Adipocyte (in vitro differentiated cells): ENCODE data around the gene MDH1B.

Experiments
- DNase-seq: peaks from one replicate; pipeline ENCODE4 v3.0.0-alpha.2; 2015; ENCODE audit warnings: low read depth
- H3K27me3 ChIP-seq: replicated peaks from 2 replicates; pipeline ENCODE4 v1.7.0; 2013; ENCODE audit warnings: mild to moderate bottlenecking, low read length, moderate library complexity; ENCODE audit not compliant: control insufficient read depth, insufficient read depth
- H3K36me3 ChIP-seq: 2 replicates; pipeline ENCODE4 v1.7.0; 2013; ENCODE audit warnings: low read length, mild to moderate bottlenecking, moderate library complexity; ENCODE audit not compliant: control insufficient read depth, insufficient read depth, severe bottlenecking
- H3K4me1 ChIP-seq: 2 replicates; pipeline ENCODE4 v1.7.0; 2013; ENCODE audit warnings: mild to moderate bottlenecking, low read length, moderate library complexity; ENCODE audit not compliant: control insufficient read depth, insufficient read depth
- H3K4me3 ChIP-seq: 2 replicates; pipeline ENCODE4 v1.7.0; 2013; ENCODE audit warnings: mild to moderate bottlenecking, low read length, moderate library complexity
- H3K9ac ChIP-seq: 2 replicates; pipeline ENCODE4 v1.7.0; 2013; ENCODE audit warnings: mild to moderate bottlenecking, low read length, moderate library complexity
- H3K9me3 ChIP-seq: 2 replicates; pipeline ENCODE4 v1.7.0; 2013; ENCODE audit warnings: mild to moderate bottlenecking, low read length, moderate library complexity; ENCODE audit not compliant: control insufficient read depth

MDH1B gene

GRCh38 chr2:206756816-206757215, 8.3 kb downstream of the MDH1B start:
- H3K9me3 ChIP-seq, result no peaks in the 10 kb centered on the region
- H3K27me3 ChIP-seq, result peaks cover 3% of the 10 kb centered on the region
- H3K4me3 ChIP-seq, result no peak overlapping the region
- no peaks in the 10 kb centered on the region for H3K36me3 ChIP-seq
- H3K9ac ChIP-seq, result no peak overlapping the region
- DNase-seq, result no peak
- H3K4me1 ChIP-seq, result no peaks in the 10 kb centered on the region

DNA sequence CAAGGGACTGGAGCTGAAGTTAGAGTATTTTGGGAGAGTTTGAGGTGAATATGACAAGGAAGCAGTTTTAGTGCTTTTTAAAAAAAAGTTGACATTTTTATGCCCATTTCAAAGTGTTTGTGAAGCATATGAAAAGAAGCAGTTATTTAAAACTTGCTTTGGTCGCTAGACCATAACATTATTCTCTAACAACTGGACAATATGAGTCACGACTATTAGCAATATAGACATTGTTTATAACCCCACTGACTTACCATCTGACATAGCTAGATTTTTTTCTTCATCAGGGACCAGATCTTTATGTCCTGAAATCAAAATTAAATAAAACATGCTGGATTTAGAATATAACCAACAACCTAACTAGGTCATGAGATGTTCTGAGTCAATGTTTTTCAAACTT, 24.3 kb downstream of the MDH1B start:
- no peaks in the 10 kb centered on the region for H3K36me3 ChIP-seq
- H3K4me1 ChIP-seq, result no peaks in the 10 kb centered on the region
- no peak overlapping the region for H3K9ac ChIP-seq
- no peaks in the 10 kb centered on the region for H3K9me3 ChIP-seq
- H3K4me3 ChIP-seq, result no peak overlapping the region
- DNase-seq, result no peak
- H3K27me3 ChIP-seq, result no peaks in the 10 kb centered on the region

DNA sequence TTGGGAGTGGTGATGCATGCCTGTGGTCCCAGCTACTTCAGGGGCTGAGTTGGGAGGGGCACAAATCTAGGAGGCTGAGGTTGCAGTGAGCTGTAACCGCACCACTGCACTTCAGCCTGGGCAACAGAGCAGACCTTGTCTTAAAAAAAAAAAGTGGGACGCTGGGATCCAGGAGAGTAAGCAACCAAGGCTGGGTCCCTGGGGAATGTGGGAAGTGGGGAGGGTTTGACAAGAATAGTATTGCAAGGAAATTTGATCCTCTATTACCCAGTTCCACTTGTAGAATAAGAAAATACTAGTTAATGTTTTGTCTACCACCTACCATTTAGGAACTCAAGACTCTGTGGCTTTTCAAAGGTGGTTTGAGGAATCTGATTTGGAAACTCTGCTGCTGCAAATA, 25.9 kb downstream of the MDH1B start:
- H3K36me3 ChIP-seq, result no peaks in the 10 kb centered on the region
- no peak for DNase-seq
- H3K9ac ChIP-seq, result no peak overlapping the region
- H3K27me3 ChIP-seq, result no peaks in the 10 kb centered on the region
- H3K9me3 ChIP-seq, result no peaks in the 10 kb centered on the region
- no peak overlapping the region for H3K4me3 ChIP-seq
- no peaks in the 10 kb centered on the region for H3K4me1 ChIP-seq

- H3K4me3 ChIP-seq, result no peak overlapping the region
- no peaks in the 10 kb centered on the region for H3K27me3 ChIP-seq
- H3K36me3 ChIP-seq, result no peaks in the 10 kb centered on the region
- H3K9ac ChIP-seq, result no peak overlapping the region
- H3K4me1 ChIP-seq, result no peaks in the 10 kb centered on the region
- no peak for DNase-seq
- H3K9me3 ChIP-seq, result no peaks in the 10 kb centered on the region
Measured at GRCh38 chr2:206736935-206737334, 28.2 kb downstream of the MDH1B start.

GRCh38 chr2:206733341-206733740, 31.8 kb downstream of the MDH1B start:
- H3K9ac ChIP-seq, result no peak overlapping the region
- no peak overlapping the region for H3K4me3 ChIP-seq
- H3K36me3 ChIP-seq, result no peaks in the 10 kb centered on the region
- H3K27me3 ChIP-seq, result no peaks in the 10 kb centered on the region
- no peaks in the 10 kb centered on the region for H3K9me3 ChIP-seq
- no peak for DNase-seq
- H3K4me1 ChIP-seq, result no peaks in the 10 kb centered on the region

GRCh38 chr2:206728277-206729199, 36.6 kb downstream of the MDH1B start:
- H3K36me3 ChIP-seq, result no peaks in the 10 kb centered on the region
- H3K9ac ChIP-seq, result no peak overlapping the region
- H3K27me3 ChIP-seq, result no peaks in the 10 kb centered on the region
- no peaks in the 10 kb centered on the region for H3K9me3 ChIP-seq
- no peak overlapping the region for H3K4me3 ChIP-seq
- peak; percentile 29 for DNase-seq
- no peaks in the 10 kb centered on the region for H3K4me1 ChIP-seq

GRCh38 chr2:206727287-206727686, 37.8 kb downstream of the MDH1B start:
- Histone ChIP-seq H3K4me1 (no peaks in the 10 kb centered on the region), H3K27me3 (no peaks in the 10 kb centered on the region), H3K4me3 (no peak overlapping the region), H3K9me3 (peaks cover under 1% of the 10 kb centered on the region), H3K9ac (no peak overlapping the region), H3K36me3 (no peaks in the 10 kb centered on the region)
- DNase-seq, result no peak

DNA sequence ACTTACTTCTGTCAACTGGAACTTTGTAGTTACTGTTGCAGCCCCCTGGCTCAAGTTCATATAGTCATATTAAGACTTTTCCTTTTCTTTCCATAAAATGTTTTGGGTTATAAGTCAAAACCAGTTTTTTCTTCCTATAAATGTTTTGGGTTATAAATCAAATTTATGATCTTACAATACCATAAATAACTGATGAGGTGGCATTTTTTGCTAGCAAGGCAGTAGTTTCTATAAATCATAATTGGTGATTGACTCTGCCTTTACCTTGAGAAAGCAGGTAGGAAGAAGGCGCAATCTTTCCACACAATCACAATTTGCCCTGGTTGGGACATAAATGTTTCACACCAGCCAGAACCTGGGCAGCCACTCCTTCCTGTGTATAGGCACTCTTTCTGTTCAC, 41.8 kb downstream of the MDH1B start:
- H3K4me3 ChIP-seq, result no peak overlapping the region
- H3K9ac ChIP-seq, result no peak overlapping the region
- peaks cover 3% of the 10 kb centered on the region for H3K9me3 ChIP-seq
- no peaks in the 10 kb centered on the region for H3K36me3 ChIP-seq
- DNase-seq, result no peak
- no peaks in the 10 kb centered on the region for H3K4me1 ChIP-seq
- H3K27me3 ChIP-seq, result no peaks in the 10 kb centered on the region

- Histone ChIP-seq H3K9ac (no peak overlapping the region), H3K4me3 (no peak overlapping the region), H3K9me3 (peaks cover 3% of the 10 kb centered on the region), H3K36me3 (no peaks in the 10 kb centered on the region), H3K27me3 (no peaks in the 10 kb centered on the region), H3K4me1 (no peaks in the 10 kb centered on the region)
- DNase-seq, result no peak
Measured at GRCh38 chr2:206721256-206721920, 43.7 kb downstream of the MDH1B start.

GRCh38 chr2:206718296-206718695, 46.8 kb downstream of the MDH1B start, which contains the start of gene DYTN:
Gene DYTN, minus strand, starts transcription at chr2:206718396. Its CDS starts 117 bp downstream, at chr2:206718279.
- Histone ChIP-seq H3K4me1 (no peaks in the 10 kb centered on the region), H3K9me3 (peaks cover 3% of the 10 kb centered on the region), H3K9ac (no peak within 1 kb of the TSS), H3K4me3 (no peak within 1 kb of the TSS), H3K27me3 (no peaks in the 10 kb centered on the region), H3K36me3 (no peaks in the 10 kb centered on the region)
- no peak for DNase-seq

DNA sequence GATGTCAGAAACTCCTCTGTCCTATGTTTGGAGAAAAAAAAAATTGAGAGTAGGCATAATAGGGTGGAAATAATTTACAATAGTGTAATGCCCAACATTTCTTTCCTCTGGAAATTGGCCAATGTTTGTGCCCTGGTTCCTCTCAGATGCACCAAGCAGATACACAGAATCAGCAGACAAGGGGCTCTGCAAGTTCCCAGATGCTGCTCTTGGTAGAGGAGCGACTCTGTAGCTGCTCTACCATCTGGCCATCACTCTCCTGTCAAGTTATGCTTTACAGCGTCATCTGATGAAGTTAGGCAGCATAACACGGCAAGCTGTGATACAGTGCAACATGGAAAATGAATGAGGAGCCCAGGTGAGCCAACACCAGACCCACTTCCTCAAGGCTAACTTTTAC, 48.5 kb downstream of the MDH1B start:
- Histone ChIP-seq H3K9me3 (no peaks in the 10 kb centered on the region), H3K9ac (no peak overlapping the region), H3K36me3 (no peaks in the 10 kb centered on the region), H3K4me3 (no peak overlapping the region), H3K27me3 (no peaks in the 10 kb centered on the region), H3K4me1 (no peaks in the 10 kb centered on the region)
- no peak for DNase-seq
